Measurements from ENCODE around the gene LRWD1.
"Not testable (repeated sequence)": the region's sequence is repeated elsewhere in the genome, so short reads cannot be mapped to it uniquely, and the experiment has no call there.

DNA sequence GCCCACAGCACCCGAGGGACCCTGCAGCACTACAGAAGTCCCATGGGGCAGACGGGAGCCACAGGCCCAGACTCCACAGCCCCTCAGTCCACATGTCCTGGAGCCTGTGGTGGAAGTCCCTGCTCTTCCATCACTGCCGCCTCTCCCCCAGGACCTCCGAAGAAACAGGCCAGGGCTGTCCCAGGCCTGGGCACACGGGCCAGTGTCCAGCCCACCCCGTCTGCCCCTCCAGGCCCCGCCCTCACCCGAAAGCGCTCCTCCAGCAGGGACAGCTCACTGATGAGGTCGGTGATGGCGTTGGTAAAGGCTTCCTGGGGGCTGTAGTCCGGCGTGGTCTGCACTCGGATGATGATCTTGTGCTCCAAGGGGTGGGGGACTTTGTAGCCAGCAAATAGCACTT is 9.3 kb downstream of the LRWD1 start:
- TF ChIP-seq, protein P1, sequence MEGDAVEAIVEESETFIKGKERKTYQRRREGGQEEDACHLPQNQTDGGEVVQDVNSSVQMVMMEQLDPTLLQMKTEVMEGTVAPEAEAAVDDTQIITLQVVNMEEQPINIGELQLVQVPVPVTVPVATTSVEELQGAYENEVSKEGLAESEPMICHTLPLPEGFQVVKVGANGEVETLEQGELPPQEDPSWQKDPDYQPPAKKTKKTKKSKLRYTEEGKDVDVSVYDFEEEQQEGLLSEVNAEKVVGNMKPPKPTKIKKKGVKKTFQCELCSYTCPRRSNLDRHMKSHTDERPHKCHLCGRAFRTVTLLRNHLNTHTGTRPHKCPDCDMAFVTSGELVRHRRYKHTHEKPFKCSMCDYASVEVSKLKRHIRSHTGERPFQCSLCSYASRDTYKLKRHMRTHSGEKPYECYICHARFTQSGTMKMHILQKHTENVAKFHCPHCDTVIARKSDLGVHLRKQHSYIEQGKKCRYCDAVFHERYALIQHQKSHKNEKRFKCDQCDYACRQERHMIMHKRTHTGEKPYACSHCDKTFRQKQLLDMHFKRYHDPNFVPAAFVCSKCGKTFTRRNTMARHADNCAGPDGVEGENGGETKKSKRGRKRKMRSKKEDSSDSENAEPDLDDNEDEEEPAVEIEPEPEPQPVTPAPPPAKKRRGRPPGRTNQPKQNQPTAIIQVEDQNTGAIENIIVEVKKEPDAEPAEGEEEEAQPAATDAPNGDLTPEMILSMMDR (IDR thresholded peaks at IDR 0.05), result not testable (repeated sequence)
- not testable (repeated sequence) for TF ChIP-seq POLR2A (IDR thresholded peaks at IDR 0.05)
